ENCODE measurements around the gene CDON. TPM values are rescaled to one million over a fixed set of nuclear protein-coding genes. Genes with fewer than 3 reads are reported as not detected.

The CDON gene
- total RNA-seq, 1 experiment from 2014 or later, result 17.1 TPM

DNA sequence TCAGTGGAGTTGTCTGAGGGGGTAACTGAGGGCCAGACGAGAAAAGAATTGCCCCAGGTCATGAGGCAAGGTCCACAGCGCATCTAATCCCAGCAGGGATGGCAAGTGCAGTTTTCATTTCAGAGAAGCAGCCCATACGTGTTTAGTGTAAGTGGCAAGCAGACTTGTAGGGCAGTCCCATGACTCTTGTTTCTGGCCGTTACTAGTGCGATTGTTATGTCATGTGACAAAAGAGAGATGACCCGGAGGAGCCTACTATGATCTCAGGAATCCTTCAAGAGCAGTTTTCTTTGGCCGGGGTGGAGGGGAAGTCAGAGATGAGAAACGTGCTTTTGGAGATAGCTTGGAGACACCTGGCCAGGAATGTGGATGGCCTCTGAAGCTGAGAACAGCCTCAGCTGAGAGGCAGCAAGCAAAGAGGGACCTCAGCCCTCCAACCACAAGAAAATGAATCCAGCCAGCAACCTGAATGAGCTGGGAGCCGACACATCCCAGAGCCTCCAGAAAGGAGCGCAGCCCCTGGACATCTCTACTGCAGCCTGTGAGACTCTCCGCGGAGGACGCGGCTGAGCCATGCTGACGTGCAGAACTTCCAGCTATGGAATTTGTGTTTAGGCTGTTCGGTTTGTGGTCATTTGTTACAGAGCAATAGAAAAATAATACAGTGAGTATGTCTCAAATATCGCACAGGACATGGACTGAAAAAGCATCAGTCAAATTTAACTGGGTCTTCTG, 44.1 kb upstream of the CDON start:
- BruUV-seq (replicated peaks), result no TSS peak
- intact Hi-C loops (cut with micrococcal nuclease; ENCODE audit: unreplicated experiment), result no loop called here
- TF ChIP-seq POLR2AphosphoS5 (IDR thresholded peaks at IDR 0.05; ENCODE audit: low read depth, low read length) (no peak), CTCF (IDR thresholded peaks at IDR 0.05) (no peak)
- no peaks in the 10 kb centered on the region for H3K9me3 ChIP-seq (ENCODE audit: control insufficient read depth, insufficient read depth, low read depth, low read length)
- no peak overlapping the region for H3K4me3 ChIP-seq (ENCODE audit: low read depth in 2 of 2, low read length in 2 of 2)
- POLR2A ChIA-PET, result no interaction called here
- H3K27ac ChIP-seq (ENCODE audit: low read length), result no peak overlapping the region
- H3K4me1 ChIP-seq (ENCODE audit: control insufficient read depth, insufficient read depth, low read length), result no peaks in the 10 kb centered on the region; the same call in 1 of the 2 replicates
- H3K27me3 ChIP-seq (ENCODE audit: control insufficient read depth, insufficient read depth, low read length), result no peaks in the 10 kb centered on the region
- no peaks in the 10 kb centered on the region for H3K36me3 ChIP-seq (ENCODE audit: control insufficient read depth, insufficient read depth, low read length)
- CTCF ChIA-PET, result no interaction called here
- in situ Hi-C loops (cut with HindIII; ENCODE audit: low pct_unique_long_range_greater_than_20kb, low sequenced_read_pairs), result no loop called here
- no peak for ATAC-seq
- no peak for DNase-seq (ENCODE audit: low read depth, low spot score)

- Histone ChIP-seq H3K27me3 (ENCODE audit: control insufficient read depth, insufficient read depth, low read length) (no peaks in the 10 kb centered on the region), H3K9me3 (ENCODE audit: control insufficient read depth, insufficient read depth, low read depth, low read length) (no peaks in the 10 kb centered on the region), H3K4me1 (ENCODE audit: control insufficient read depth, insufficient read depth, low read length) (no peaks in the 10 kb centered on the region; the same call in 1 of the 2 replicates), H3K36me3 (ENCODE audit: control insufficient read depth, insufficient read depth, low read length) (no peaks in the 10 kb centered on the region), H3K4me3 (ENCODE audit: low read depth in 2 of 2, low read length in 2 of 2) (no peak overlapping the region), H3K27ac (ENCODE audit: low read length) (no peak overlapping the region)
- TF ChIP-seq POLR2AphosphoS5 (IDR thresholded peaks at IDR 0.05; ENCODE audit: low read depth, low read length) (no peak), CTCF (IDR thresholded peaks at IDR 0.05) (no peak), REST (IDR thresholded peaks at IDR 0.05; ENCODE audit: insufficient read depth in 1 of 2, low read depth in 2 of 2, low read length in 1 of 2) (no peak), TCF7L2 (IDR thresholded peaks at IDR 0.05; ENCODE audit: low read depth, low read length) (no peak), SIN3A (IDR thresholded peaks at IDR 0.05; ENCODE audit: borderline replicate concordance, insufficient read depth, low read depth, low read length) (no peak)
- in situ Hi-C loops (cut with HindIII; ENCODE audit: low pct_unique_long_range_greater_than_20kb, low sequenced_read_pairs), result no loop called here
- ChIA-PET CTCF (no interaction called here), POLR2A (no interaction called here)
- DNase-seq (ENCODE audit: low read depth, low spot score) (no peak), ATAC-seq (no peak)
- intact Hi-C loops (cut with micrococcal nuclease; ENCODE audit: unreplicated experiment), result no loop called here
- no TSS peak for BruUV-seq (replicated peaks)
Measured at GRCh38 chr11:126105748-126106080, 43.0 kb upstream of the CDON start.

Data from Panc1 (cell line).